ENCODE measurements around the gene HMG20B.
"Not testable (repeated sequence)": the region's sequence is repeated elsewhere in the genome, so short reads cannot be mapped to it uniquely, and the experiment has no call there.

The HMG20B gene

GRCh38 chr19:3572855-3573161 is at the start of gene HMG20B:
TSS of gene HMG20B (plus strand) at chr19:3572944. CDS start at chr19:3573310, 366 bp downstream.
- no peak for DNase-seq (ENCODE audit: low spot score)

GRCh38 chr19:3523361-3524077 is 49.2 kb upstream of the HMG20B start:
- DNase-seq (ENCODE audit: low spot score) = no peak

GRCh38 chr19:3524078-3524842 is 48.5 kb upstream of the HMG20B start:
- DNase-seq (ENCODE audit: low spot score) = no peak

- no peak for DNase-seq (ENCODE audit: low spot score)
Measured at GRCh38 chr19:3524904-3525451, 47.8 kb upstream of the HMG20B start.

- DNase-seq (ENCODE audit: low spot score) = no peak
Measured at GRCh38 chr19:3526507-3527237, 46.1 kb upstream of the HMG20B start.

GRCh38 chr19:3527238-3527910 is 45.4 kb upstream of the HMG20B start:
- DNase-seq (ENCODE audit: low spot score) = no peak

- no peak for DNase-seq (ENCODE audit: low spot score)
Measured at GRCh38 chr19:3528080-3528479, 44.7 kb upstream of the HMG20B start.

GRCh38 chr19:3528539-3529211 is 44.1 kb upstream of the HMG20B start:
- no peak for DNase-seq (ENCODE audit: low spot score)

GRCh38 chr19:3529299-3529698 is 43.4 kb upstream of the HMG20B start:
- DNase-seq (ENCODE audit: low spot score) = not testable (repeated sequence)

GRCh38 chr19:3530389-3530788 is 42.4 kb upstream of the HMG20B start:
- DNase-seq (ENCODE audit: low spot score) = no peak

- no peak for DNase-seq (ENCODE audit: low spot score)
Measured at GRCh38 chr19:3531716-3532115, 41.0 kb upstream of the HMG20B start.

GRCh38 chr19:3532154-3532786 is 40.5 kb upstream of the HMG20B start:
- no peak for DNase-seq (ENCODE audit: low spot score)

GRCh38 chr19:3533033-3533432 is 39.7 kb upstream of the HMG20B start:
- no peak for DNase-seq (ENCODE audit: low spot score)

- DNase-seq (ENCODE audit: low spot score) = no peak
Measured at GRCh38 chr19:3533563-3534216, 39.1 kb upstream of the HMG20B start.

- no peak for DNase-seq (ENCODE audit: low spot score)
Measured at GRCh38 chr19:3534375-3535234, 38.1 kb upstream of the HMG20B start.

GRCh38 chr19:3535235-3535535 is 37.6 kb upstream of the HMG20B start:
- DNase-seq (ENCODE audit: low spot score) = no peak

GRCh38 chr19:3535563-3535965 is 37.2 kb upstream of the HMG20B start:
- DNase-seq (ENCODE audit: low spot score) = no peak

GRCh38 chr19:3535981-3536380 is 36.8 kb upstream of the HMG20B start:
- no peak for DNase-seq (ENCODE audit: low spot score)

GRCh38 chr19:3536429-3537100 is 36.2 kb upstream of the HMG20B start:
- DNase-seq (ENCODE audit: low spot score) = no peak
